ENCODE results near the gene DLEU7.

DLEU7 gene

GRCh38 chr13:50831512-50831911 lies 12.0 kb downstream of the DLEU7 start:
- H3K27ac ChIP-seq: no peak overlapping the region
- TF ChIP-seq CTCF (IDR thresholded peaks at IDR 0.05) (no peak), ZFX (IDR thresholded peaks at IDR 0.05; ENCODE audit: borderline replicate concordance) (no peak)

- no peak overlapping the region for H3K27ac ChIP-seq
- no peak for TF ChIP-seq ZFX (IDR thresholded peaks at IDR 0.05; ENCODE audit: borderline replicate concordance)
- TF ChIP-seq CTCF (IDR thresholded peaks at IDR 0.05): no peak
These were observed 13.6 kb downstream of the DLEU7 start for GRCh38 chr13:50829896-50830295.

GRCh38 chr13:50829226-50829625 lies 14.3 kb downstream of the DLEU7 start:
- no peak for TF ChIP-seq CTCF (IDR thresholded peaks at IDR 0.05)
- TF ChIP-seq ZFX (IDR thresholded peaks at IDR 0.05; ENCODE audit: borderline replicate concordance): no peak
- no peak overlapping the region for H3K27ac ChIP-seq

- H3K27ac ChIP-seq: no peak overlapping the region
- TF ChIP-seq ZFX (IDR thresholded peaks at IDR 0.05; ENCODE audit: borderline replicate concordance) (no peak), CTCF (IDR thresholded peaks at IDR 0.05) (no peak)
These were observed 17.5 kb downstream of the DLEU7 start for GRCh38 chr13:50826035-50826434.

GRCh38 chr13:50812242-50812641 lies 31.2 kb downstream of the DLEU7 start:
- no peak overlapping the region for H3K27ac ChIP-seq
- TF ChIP-seq CTCF (IDR thresholded peaks at IDR 0.05): no peak
- TF ChIP-seq ZFX (IDR thresholded peaks at IDR 0.05; ENCODE audit: borderline replicate concordance): no peak

GRCh38 chr13:50810998-50811397 lies 32.5 kb downstream of the DLEU7 start:
- H3K27ac ChIP-seq: no peak overlapping the region
- TF ChIP-seq CTCF (IDR thresholded peaks at IDR 0.05) (no peak), ZFX (IDR thresholded peaks at IDR 0.05; ENCODE audit: borderline replicate concordance) (no peak)

GRCh38 chr13:50810468-50810867 lies 33.0 kb downstream of the DLEU7 start:
- TF ChIP-seq ZFX (IDR thresholded peaks at IDR 0.05; ENCODE audit: borderline replicate concordance) (no peak), CTCF (IDR thresholded peaks at IDR 0.05) (no peak)
- no peak overlapping the region for H3K27ac ChIP-seq

Measured in 22Rv1 (cell line).